ENCODE data around the gene PIGL.

The PIGL gene

GRCh38 chr17:16363749-16364536 is 146.9 kb downstream of the PIGL start:
- H3K27ac Mint-ChIP-seq: no peak overlapping the region
- H3K27me3 Mint-ChIP-seq: no peaks in the 10 kb centered on the region
- peak; percentile 87 for ATAC-seq

DNA sequence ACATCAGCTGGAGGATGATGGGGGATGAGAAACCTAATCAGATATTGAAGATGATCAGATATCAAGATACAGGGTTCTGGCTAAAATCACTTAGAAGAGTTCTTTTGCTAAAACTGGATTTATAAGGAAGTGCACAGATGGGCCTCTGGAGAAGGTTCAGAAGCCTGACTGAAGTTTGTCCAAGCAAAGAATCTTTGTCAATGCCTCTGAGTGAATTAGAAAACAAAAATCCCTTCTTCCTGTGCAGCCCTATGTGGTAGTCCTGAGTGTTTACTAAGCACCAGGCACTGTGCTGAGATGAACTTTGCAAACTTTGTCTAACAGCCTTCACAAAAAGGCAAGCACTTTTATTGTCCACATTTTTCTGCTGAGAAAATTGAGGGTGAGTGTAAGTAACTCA is 147.6 kb downstream of the PIGL start:
- no peaks in the 10 kb centered on the region for H3K27me3 Mint-ChIP-seq
- no peak for ATAC-seq
- H3K36me3 Mint-ChIP-seq: no peaks in the 10 kb centered on the region
- peaks cover 4% of the 10 kb centered on the region for H3K4me1 Mint-ChIP-seq
- H3K4me3 Mint-ChIP-seq: no peak overlapping the region
- no peaks in the 10 kb centered on the region for H3K9me3 Mint-ChIP-seq
- H3K27ac Mint-ChIP-seq: no peak overlapping the region

More at GRCh38 chr17:16363749-16364536, 146.9 kb downstream of the PIGL start:
- Mint-ChIP-seq H3K36me3 (no peaks in the 10 kb centered on the region), H3K9me3 (no peaks in the 10 kb centered on the region), H3K4me3 (no peak overlapping the region), H3K4me1 (peaks cover 4% of the 10 kb centered on the region)

DNA sequence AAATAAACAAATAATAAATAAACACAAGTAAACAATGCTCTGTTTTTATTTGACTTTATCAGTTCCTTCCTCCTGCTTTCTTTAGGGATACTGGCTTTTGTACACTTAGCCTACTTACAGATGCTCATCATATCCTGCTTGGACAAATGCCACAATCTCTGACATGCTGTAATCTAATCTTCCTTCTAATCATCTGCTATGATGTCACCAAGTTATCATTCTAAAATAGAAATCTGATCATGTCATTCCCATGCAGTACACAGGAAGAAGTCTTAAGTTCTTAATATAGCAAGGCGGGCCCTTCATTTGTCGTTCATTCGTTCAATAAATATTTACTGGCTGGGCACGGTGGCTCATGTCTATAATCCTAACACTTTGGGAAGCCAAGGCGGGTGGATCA is 154.7 kb downstream of the PIGL start:
- Mint-ChIP-seq H3K4me3 (no peak overlapping the region), H3K27me3 (no peaks in the 10 kb centered on the region), H3K36me3 (no peaks in the 10 kb centered on the region), H3K9me3 (no peaks in the 10 kb centered on the region), H3K27ac (no peak overlapping the region), H3K4me1 (no peaks in the 10 kb centered on the region)
- no peak for ATAC-seq

GRCh38 chr17:16374146-16374938 is 157.3 kb downstream of the PIGL start:
- Mint-ChIP-seq H3K27me3 (no peaks in the 10 kb centered on the region), H3K4me1 (no peaks in the 10 kb centered on the region), H3K36me3 (no peaks in the 10 kb centered on the region), H3K4me3 (no peak overlapping the region), H3K9me3 (no peaks in the 10 kb centered on the region), H3K27ac (no peak overlapping the region)
- no peak for ATAC-seq

Measured in stimulated activated memory B cell treated with anti-CD40 and anti-IgM and Interleukin-4, amounts not matched to agents 10 μg/mL and 1 μg/mL and 100 μg/mL, for 72 hours (primary cell).